Neural cell (in vitro differentiated cells): ENCODE data around the gene ZC3H6.

Experiments used
- CTCF ChIP-seq: fragments of 450-650 bp; IDR thresholded peaks from 2 replicates; pipeline ENCODE4 v1.5.1; 2014; ENCODE audit warnings: antibody characterized with exemption, mild to moderate bottlenecking, moderate library complexity; ENCODE audit not compliant: poor library complexity, severe bottlenecking
- EZH2 ChIP-seq: fragments of 200-600, 300-800 bp; shearing (Covaris generic), sonication (generic); IDR thresholded peaks from 2 replicates; pipeline ENCODE4 v1.6.1; 2014; ENCODE audit warnings: antibody characterized with exemption, low read length, borderline replicate concordance, mild to moderate bottlenecking; ENCODE audit not compliant: insufficient read depth, poor library complexity, severe bottlenecking
- MXI1 ChIP-seq: fragments of 450-650 bp; conservative IDR thresholded peaks from 2 replicates; pipeline ENCODE4 v1.6.1; 2014; ENCODE audit warnings: antibody characterized with exemption, mild to moderate bottlenecking; ENCODE audit not compliant: poor library complexity, severe bottlenecking
- TAF1 ChIP-seq: IDR thresholded peaks from 2 replicates; pipeline ENCODE4 v1.6.1; 2012; ENCODE audit warnings: low read depth

GRCh38 chr2:112268547-112268946 is 6.8 kb upstream of the ZC3H6 start:
- no peak for TF ChIP-seq TAF1
- TF ChIP-seq EZH2 = no peak
- TF ChIP-seq CTCF = no peak
- TF ChIP-seq MXI1 = no peak
